IPS-18c (cell line): ENCODE data around the gene FMC1.

Source experiments
- H3K4me3 ChIP-seq: 2 replicates; pipeline ENCODE4 v1.7.0; 2013; ENCODE audit warnings: low read depth, mild to moderate bottlenecking, low read length, moderate library complexity; ENCODE audit not compliant: insufficient read depth
- H3K9me3 ChIP-seq: one replicate; pipeline ENCODE4 v1.6.1; 2013; ENCODE audit warnings: mild to moderate bottlenecking, low read length, moderate library complexity; ENCODE audit not compliant: control insufficient read depth, insufficient read depth

The FMC1 gene

GRCh38 chr7:139362302-139362701, 21.2 kb downstream of the FMC1 start:
- Histone ChIP-seq H3K9me3 (no peaks in the 10 kb centered on the region), H3K4me3 (no peak overlapping the region; the same call in 1 of the 2 replicates)

- Histone ChIP-seq H3K4me3 (no peak overlapping the region), H3K9me3 (no peaks in the 10 kb centered on the region)
These were observed 21.8 kb downstream of the FMC1 start for GRCh38 chr7:139362981-139363380.

GRCh38 chr7:139365336-139365735, 24.2 kb downstream of the FMC1 start:
- no peak overlapping the region for H3K4me3 ChIP-seq
- H3K9me3 ChIP-seq, result no peaks in the 10 kb centered on the region

GRCh38 chr7:139366400-139366799, 25.3 kb downstream of the FMC1 start:
- H3K4me3 ChIP-seq, result no peak overlapping the region
- H3K9me3 ChIP-seq, result no peaks in the 10 kb centered on the region

- no peak overlapping the region for H3K4me3 ChIP-seq
- no peaks in the 10 kb centered on the region for H3K9me3 ChIP-seq
These were observed 26.5 kb downstream of the FMC1 start for GRCh38 chr7:139367438-139368155.

GRCh38 chr7:139370301-139370942, 29.3 kb downstream of the FMC1 start:
- no peaks in the 10 kb centered on the region for H3K9me3 ChIP-seq
- H3K4me3 ChIP-seq, result no peak overlapping the region

- no peak overlapping the region for H3K4me3 ChIP-seq
- no peaks in the 10 kb centered on the region for H3K9me3 ChIP-seq
These were observed 29.8 kb downstream of the FMC1 start for GRCh38 chr7:139370943-139371313.

- H3K9me3 ChIP-seq, result no peaks in the 10 kb centered on the region
- H3K4me3 ChIP-seq, result no peak overlapping the region
These were observed 33.1 kb downstream of the FMC1 start for GRCh38 chr7:139374246-139374645.

- no peak overlapping the region for H3K4me3 ChIP-seq
- no peaks in the 10 kb centered on the region for H3K9me3 ChIP-seq
These were observed 41.3 kb downstream of the FMC1 start for GRCh38 chr7:139382439-139382838.

GRCh38 chr7:139384611-139385010, 43.5 kb downstream of the FMC1 start:
- Histone ChIP-seq H3K9me3 (no peaks in the 10 kb centered on the region), H3K4me3 (no peak overlapping the region)

GRCh38 chr7:139387594-139387993, 46.5 kb downstream of the FMC1 start:
- Histone ChIP-seq H3K9me3 (no peaks in the 10 kb centered on the region), H3K4me3 (no peak overlapping the region)

GRCh38 chr7:139389091-139389490, 48.0 kb downstream of the FMC1 start:
- Histone ChIP-seq H3K4me3 (no peak overlapping the region), H3K9me3 (no peaks in the 10 kb centered on the region)

- Histone ChIP-seq H3K4me3 (no peak overlapping the region), H3K9me3 (no peaks in the 10 kb centered on the region)
These were observed 48.6 kb downstream of the FMC1 start for GRCh38 chr7:139389774-139390173.

GRCh38 chr7:139393621-139394211, 52.6 kb downstream of the FMC1 start:
- no peak overlapping the region for H3K4me3 ChIP-seq
- H3K9me3 ChIP-seq, result no peaks in the 10 kb centered on the region

GRCh38 chr7:139394540-139394939, 53.4 kb downstream of the FMC1 start:
- no peak overlapping the region for H3K4me3 ChIP-seq
- no peaks in the 10 kb centered on the region for H3K9me3 ChIP-seq
